T-cell (primary cell): ENCODE measurements around the gene ZNF672. TPM values are rescaled to one million over a fixed set of nuclear protein-coding genes. Genes with fewer than 3 reads are reported as not detected.
"Not testable (repeated sequence)": the region's sequence is repeated elsewhere in the genome, so short reads cannot be mapped to it uniquely, and the experiment has no call there.

ENCODE experiments used
- ATAC-seq, 4 experiments: fragments of 200-7000 bp in 3 of 4; fragments of 150-1000 bp in 1 of 4; cut with Tn5 transposase; replicated peaks in 1 of 4; 1 replicate in 3 of 4; 2 replicates in 1 of 4; pipeline ENCODE4 v1.10.0; 2021; ENCODE audit warnings: moderate library complexity in 3 of 4, mild to moderate bottlenecking in 2 of 4, moderate number of reproducible peaks in 1 of 4
- CTCF ChIA-PET, 2 donors: fragments of 300-600 bp; sonication (Branson Sonifier 250); formaldehyde crosslinking; loops; one replicate each; lab custom pipeline; 2022; ENCODE audit warnings: antibody characterized with exemption in 2 of 2; lab: Charles Lee
- POLR2A ChIA-PET, 2 donors: fragments of 300-600 bp; sonication (Branson Sonifier 250); formaldehyde crosslinking; loops; one replicate each; lab custom pipeline; 2022; ENCODE audit warnings: antibody characterized with exemption in 2 of 2; lab: Charles Lee
- DNase-seq, 35 experiments: peaks; one replicate each; pipeline versions ENCODE4 v3.0.0 to v3.0.0-alpha.2; 2013 to 2023
- H3K27ac ChIP-seq: one replicate; pipeline ENCODE4 v1.5.1; 2013; ENCODE audit warnings: low read length
- H3K27me3 ChIP-seq, 2 experiments: replicated peaks in 1 of 2; 1 replicate in 1 of 2; 2 replicates in 1 of 2; pipeline versions ENCODE4 v1.6.1 to v1.7.0; 2013; ENCODE audit warnings: low read length in 1 of 2, mixed read lengths in 1 of 2; ENCODE audit not compliant: control insufficient read depth in 2 of 2, insufficient read depth in 2 of 2; ENCODE audit errors: extremely low read depth in 1 of 2
- H3K36me3 ChIP-seq, 2 donors: 1 replicate in 1 of 2; 2 replicates in 1 of 2; pipeline versions ENCODE4 v1.6.1 to v1.7.0; 2013; ENCODE audit warnings: low read length in 1 of 2; ENCODE audit not compliant: control insufficient read depth in 2 of 2, insufficient read depth in 1 of 2; ENCODE audit errors: extremely low read depth in 1 of 2
- H3K4me1 ChIP-seq, 2 experiments: 1 replicate in 1 of 2; 2 replicates in 1 of 2; pipeline versions ENCODE4 v1.6.1 to v1.7.0; 2013; ENCODE audit warnings: low read length in 2 of 2, mixed read lengths in 1 of 2; ENCODE audit not compliant: insufficient read depth in 2 of 2, control insufficient read depth in 1 of 2; ENCODE audit errors: extremely low read depth in 1 of 2
- H3K4me3 ChIP-seq, 2 donors: 1 replicate in 1 of 2; 2 replicates in 1 of 2; pipeline versions ENCODE4 v1.5.1 to v1.7.0; 2013; ENCODE audit warnings: mild to moderate bottlenecking in 2 of 2, low read length in 1 of 2, moderate library complexity in 1 of 2; ENCODE audit not compliant: control insufficient read depth in 1 of 2; ENCODE audit errors: extremely low read depth in 1 of 2
- H3K9me3 ChIP-seq: 2 replicates; pipeline ENCODE4 v1.7.0; 2013
- H3K27ac Mint-ChIP-seq, 2 donors: one replicate each; pipeline ENCODE4 v1.8.0; 2020 to 2021; ENCODE audit warnings: mild to moderate bottlenecking in 2 of 2, mixed read lengths in 2 of 2
- H3K27me3 Mint-ChIP-seq, 2 donors: one replicate each; pipeline ENCODE4 v1.8.0; 2021 to 2022; ENCODE audit warnings: mixed read lengths in 2 of 2
- H3K36me3 Mint-ChIP-seq: one replicate; pipeline ENCODE4 v1.8.0; 2021; ENCODE audit warnings: mixed read lengths
- H3K4me1 Mint-ChIP-seq, 3 donors: one replicate each; pipeline ENCODE4 v1.8.0; 2020 to 2022; ENCODE audit warnings: mixed read lengths in 3 of 3, mild to moderate bottlenecking in 1 of 3
- H3K4me3 Mint-ChIP-seq, 3 donors: one replicate each; pipeline ENCODE4 v1.8.0; 2020 to 2022; ENCODE audit warnings: mild to moderate bottlenecking in 3 of 3, mixed read lengths in 3 of 3, moderate library complexity in 3 of 3
- H3K9me3 Mint-ChIP-seq, 3 donors: one replicate each; pipeline ENCODE4 v1.8.0; 2020 to 2022; ENCODE audit warnings: mixed read lengths in 3 of 3
- WGBS: methylation state at CpG from one replicate; pipeline ENCODE4 v1.1.5; 2013; ENCODE audit warnings: missing lambda C conversion rate; ENCODE audit not compliant: insufficient coverage; 5-methylcytosine and 5-hydroxymethylcytosine counted together
- total RNA-seq, 35 experiments: library from RNA in 6 of 35; stranded (reverse) in 6 of 35; fragments of 120-200 nt in 1 of 35; gene quantifications; one replicate each; pipeline versions ENCODE4 v1.2.1 to v1.2.4 and lab custom pipeline; 2013 to 2026

ZNF672 gene
- total RNA-seq, 5 donors from 2014 or later (not counting 1 experiment from before 2014, with no cell fraction given): 27.7 to 46.7 (median 42.1) TPM

GRCh38 chr1:248873993-248874533 lies 36.0 kb downstream of the ZNF672 start:
- Histone ChIP-seq H3K27me3 (no peaks in the 10 kb centered on the region), H3K9me3 (no peaks in the 10 kb centered on the region), H3K36me3 (no peaks in the 10 kb centered on the region), H3K4me3 (peak overlapping the region; percentile 89 to 94), H3K4me1 (peaks cover 4 to 20% of the 10 kb centered on the region in 2 experiments), H3K27ac (peak overlapping the region; percentile 76)
- DNase-seq (peak; percentile 61 to 89 (median 78)), ATAC-seq (peak; percentile 59 to 72 (median 66))
- WGBS: 1% methylated on average over 16 of the region's 23 CpGs
- ChIA-PET POLR2A (interaction anchor here (0.8 to 2.2 kb wide), 3 partner anchors 15 to 48 kb away, joined by 4 to 6 read pairs (median 5); partner anchors contain the start of gene SH3BP5L (in 1 of the 2)), CTCF (interaction anchor here (0.8 to 1.0 kb wide), 5 partner anchors 16 to 36 kb away, joined by 3 to 5 read pairs (median 3); partner anchors contain the start of gene ZNF672 (in 1 of the 2))
- H3K4me1 Mint-ChIP-seq: peaks cover 23 to 34% (median 27%) of the 10 kb centered on the region in 3 donors
- H3K27ac Mint-ChIP-seq: peak overlapping the region; percentile 96 to 97
- peak overlapping the region; percentile 87 to 95 (median 93) for H3K4me3 Mint-ChIP-seq
- H3K27me3 Mint-ChIP-seq: peaks cover 0 to 6% of the 10 kb centered on the region in 2 donors
- H3K9me3 Mint-ChIP-seq: no peaks in the 10 kb centered on the region
- H3K36me3 Mint-ChIP-seq: no peaks in the 10 kb centered on the region

- H3K27ac Mint-ChIP-seq: no peak overlapping the region
- no peaks in the 10 kb centered on the region for H3K9me3 Mint-ChIP-seq
- H3K4me3 Mint-ChIP-seq: no peak overlapping the region
- Histone ChIP-seq H3K27me3 (no peaks in the 10 kb centered on the region), H3K4me1 (no peaks in the 10 kb centered on the region), H3K27ac (no peak overlapping the region), H3K4me3 (no peak overlapping the region), H3K36me3 (no peaks in the 10 kb centered on the region), H3K9me3 (no peaks in the 10 kb centered on the region)
- CTCF ChIA-PET: interaction anchor here in 1 of 2 donors (0.6 to 1.5 kb wide), 3 partner anchors 18 to 32 kb away, joined by 3 to 6 read pairs (median 4); partner anchors contain the start of gene ZNF692
- ATAC-seq (no peak), DNase-seq (no peak)
- H3K36me3 Mint-ChIP-seq: no peaks in the 10 kb centered on the region
- peaks cover 0 to 9% (median 6%) of the 10 kb centered on the region in 3 donors for H3K4me1 Mint-ChIP-seq
- no CpG with 5 or more reads among the region's 1 CpG for WGBS
- H3K27me3 Mint-ChIP-seq: no peaks in the 10 kb centered on the region
- POLR2A ChIA-PET: no interaction called here
These were observed 43.2 kb downstream of the ZNF672 start for GRCh38 chr1:248881261-248881660.

GRCh38 chr1:248882427-248882826 lies 44.4 kb downstream of the ZNF672 start:
- H3K36me3 ChIP-seq, H3K27ac Mint-ChIP-seq, H3K4me1 ChIP-seq, H3K4me1 Mint-ChIP-seq, H3K27me3 ChIP-seq, H3K4me3 Mint-ChIP-seq, H3K36me3 Mint-ChIP-seq, H3K9me3 Mint-ChIP-seq, POLR2A ChIA-PET, H3K4me3 ChIP-seq, H3K9me3 ChIP-seq, ATAC-seq, DNase-seq, H3K27me3 Mint-ChIP-seq, H3K27ac ChIP-seq, CTCF ChIA-PET: not testable (repeated sequence)
- WGBS: no CpG with 5 or more reads among the region's 7 CpGs

GRCh38 chr1:248884632-248885295 lies 46.7 kb downstream of the ZNF672 start:
- DNase-seq (no peak), ATAC-seq (no peak)
- Histone ChIP-seq H3K27me3 (no peaks in the 10 kb centered on the region), H3K4me3 (no peak overlapping the region), H3K27ac (no peak overlapping the region), H3K9me3 (no peaks in the 10 kb centered on the region), H3K36me3 (no peaks in the 10 kb centered on the region), H3K4me1 (no peaks in the 10 kb centered on the region)
- Mint-ChIP-seq H3K9me3 (no peaks in the 10 kb centered on the region), H3K4me3 (no peak overlapping the region), H3K27ac (no peak overlapping the region), H3K27me3 (no peaks in the 10 kb centered on the region), H3K36me3 (no peaks in the 10 kb centered on the region), H3K4me1 (no peaks in the 10 kb centered on the region)
- CTCF ChIA-PET: no interaction called here
- POLR2A ChIA-PET: interaction anchor here in 1 of 2 donors (0.6 kb wide), 1 partner anchor 22 kb away, joined by 3 read pairs; no protein-coding TSS in a partner anchor
- WGBS: no CpG with 5 or more reads among the region's 1 CpG

- no peak for ATAC-seq
- Histone ChIP-seq H3K4me3 (no peak overlapping the region), H3K4me1 (no peaks in the 10 kb centered on the region), H3K27me3 (peaks cover 0 to 5% of the 10 kb centered on the region in 2 experiments), H3K9me3 (no peaks in the 10 kb centered on the region), H3K36me3 (no peaks in the 10 kb centered on the region), H3K27ac (no peak overlapping the region)
- Mint-ChIP-seq H3K4me3 (no peak overlapping the region), H3K27ac (no peak overlapping the region), H3K27me3 (peaks cover 4 to 5% of the 10 kb centered on the region in 2 donors), H3K4me1 (no peaks in the 10 kb centered on the region), H3K9me3 (no peaks in the 10 kb centered on the region), H3K36me3 (no peaks in the 10 kb centered on the region)
- ChIA-PET POLR2A (no interaction called here), CTCF (no interaction called here)
- no CpG with 5 or more reads among the region's 1 CpG for WGBS
- no peak for DNase-seq
These were observed 47.6 kb downstream of the ZNF672 start for GRCh38 chr1:248885646-248886045.

GRCh38 chr1:248886237-248886895 lies 48.3 kb downstream of the ZNF672 start:
- POLR2A ChIA-PET: interaction anchor here in 1 of 2 donors (0.6 kb wide), 1 partner anchor 67 kb away, joined by 4 read pairs; no protein-coding TSS in a partner anchor
- H3K27ac Mint-ChIP-seq: no peak overlapping the region
- Histone ChIP-seq H3K27ac (no peak overlapping the region), H3K4me3 (no peak overlapping the region), H3K36me3 (no peaks in the 10 kb centered on the region), H3K4me1 (no peaks in the 10 kb centered on the region), H3K9me3 (no peaks in the 10 kb centered on the region), H3K27me3 (peaks cover 0 to 10% of the 10 kb centered on the region in 2 experiments)
- no peak for DNase-seq
- H3K4me1 Mint-ChIP-seq: no peaks in the 10 kb centered on the region
- H3K4me3 Mint-ChIP-seq: no peak overlapping the region
- CTCF ChIA-PET: no interaction called here
- peaks cover 10 to 11% of the 10 kb centered on the region in 2 donors for H3K27me3 Mint-ChIP-seq
- no peaks in the 10 kb centered on the region for H3K9me3 Mint-ChIP-seq
- ATAC-seq: no peak
- no CpG with 5 or more reads among the region's 1 CpG for WGBS
- no peaks in the 10 kb centered on the region for H3K36me3 Mint-ChIP-seq
